Tibial nerve (tissue), 3 donors: ENCODE data around the gene TJP1.

Experiments
- EP300 ChIP-seq, 2 donors: sonication (generic); formaldehyde crosslinking; IDR thresholded peaks; one replicate each; pipeline ENCODE4 v1.6.1; 2017; ENCODE audit warnings: antibody characterized with exemption in 2 of 2, mild to moderate bottlenecking in 1 of 2
- POLR2A ChIP-seq, 2 donors: fragments of 450-650 bp; IDR thresholded peaks; one replicate each; pipeline ENCODE4 v1.6.1; 2017; ENCODE audit warnings: antibody characterized with exemption in 2 of 2, mild to moderate bottlenecking in 2 of 2, moderate library complexity in 2 of 2

- no peak for TF ChIP-seq POLR2A (IDR thresholded peaks at IDR 0.05)
- TF ChIP-seq EP300 (IDR thresholded peaks at IDR 0.05): no peak
Observed at GRCh38 chr15:29678504-29679034, 143.7 kb downstream of the TJP1 start.
